Gastroesophageal sphincter (tissue), 3 donors: ENCODE results near the gene NR2C2.

ENCODE experiments used
- EP300 ChIP-seq: sonication (generic); formaldehyde crosslinking; IDR thresholded peaks from one replicate; pipeline ENCODE4 v1.6.1; 2017; ENCODE audit warnings: antibody characterized with exemption, mild to moderate bottlenecking
- POLR2A ChIP-seq, 2 donors: fragments of 450-650 bp; IDR thresholded peaks; one replicate each; pipeline ENCODE4 v1.6.1; 2017; ENCODE audit warnings: antibody characterized with exemption in 2 of 2, mild to moderate bottlenecking in 2 of 2, moderate library complexity in 1 of 2
- TF ChIP-seq, protein P1 (sequence below), 4 experiments: fragments of 200-600 bp in 2 of 4; fragments of 450-650 bp in 2 of 4; sonication (generic) in 1 of 4; IDR thresholded peaks; one replicate each; pipeline ENCODE4 v1.5.1; 2017 to 2019; ENCODE audit warnings: antibody characterized with exemption in 4 of 4, mild to moderate bottlenecking in 2 of 4, moderate library complexity in 2 of 4

DNA sequence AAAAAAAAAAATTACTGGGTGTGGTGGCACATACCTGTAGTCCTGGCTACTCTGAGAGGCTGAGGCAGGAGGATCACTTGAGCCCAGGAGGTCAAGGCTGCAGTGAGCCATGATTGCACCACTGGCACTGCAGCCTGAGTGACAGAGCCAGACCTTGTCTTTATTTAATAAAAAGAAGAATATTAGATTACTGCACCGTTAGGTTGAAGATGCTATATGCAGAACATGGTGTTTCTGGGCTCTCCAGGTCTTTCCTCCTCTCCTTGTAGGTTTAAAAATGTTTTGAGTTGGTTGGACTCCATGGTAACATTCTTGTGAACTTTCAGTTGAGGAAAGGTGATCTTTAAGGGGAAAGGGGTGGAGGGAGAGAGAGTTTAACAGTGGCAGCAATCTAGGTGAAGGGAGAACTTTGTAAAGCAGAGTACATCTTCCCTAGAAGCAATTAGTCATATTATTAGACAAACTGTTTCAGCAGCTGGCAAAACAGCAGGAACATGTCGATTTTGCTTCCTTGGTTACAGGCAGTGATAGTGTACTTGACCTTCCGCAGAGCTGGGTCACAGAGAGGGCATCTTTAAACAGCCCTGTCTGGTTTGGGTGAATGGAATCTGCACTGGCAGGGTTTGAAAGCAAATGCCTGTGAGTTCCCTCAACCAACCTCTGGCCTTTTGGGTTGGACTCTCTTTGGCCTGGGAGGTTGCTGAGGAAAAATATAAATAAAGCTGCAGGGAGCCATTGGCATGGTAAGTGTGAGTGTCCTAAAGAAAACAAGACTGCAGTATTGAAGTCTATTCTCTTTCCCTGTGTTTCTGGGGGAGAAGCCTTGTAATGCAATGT, 42.8 kb downstream of the NR2C2 start:
- TF ChIP-seq EP300, result no peak
- TF ChIP-seq, protein P1, sequence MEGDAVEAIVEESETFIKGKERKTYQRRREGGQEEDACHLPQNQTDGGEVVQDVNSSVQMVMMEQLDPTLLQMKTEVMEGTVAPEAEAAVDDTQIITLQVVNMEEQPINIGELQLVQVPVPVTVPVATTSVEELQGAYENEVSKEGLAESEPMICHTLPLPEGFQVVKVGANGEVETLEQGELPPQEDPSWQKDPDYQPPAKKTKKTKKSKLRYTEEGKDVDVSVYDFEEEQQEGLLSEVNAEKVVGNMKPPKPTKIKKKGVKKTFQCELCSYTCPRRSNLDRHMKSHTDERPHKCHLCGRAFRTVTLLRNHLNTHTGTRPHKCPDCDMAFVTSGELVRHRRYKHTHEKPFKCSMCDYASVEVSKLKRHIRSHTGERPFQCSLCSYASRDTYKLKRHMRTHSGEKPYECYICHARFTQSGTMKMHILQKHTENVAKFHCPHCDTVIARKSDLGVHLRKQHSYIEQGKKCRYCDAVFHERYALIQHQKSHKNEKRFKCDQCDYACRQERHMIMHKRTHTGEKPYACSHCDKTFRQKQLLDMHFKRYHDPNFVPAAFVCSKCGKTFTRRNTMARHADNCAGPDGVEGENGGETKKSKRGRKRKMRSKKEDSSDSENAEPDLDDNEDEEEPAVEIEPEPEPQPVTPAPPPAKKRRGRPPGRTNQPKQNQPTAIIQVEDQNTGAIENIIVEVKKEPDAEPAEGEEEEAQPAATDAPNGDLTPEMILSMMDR (IDR thresholded peaks at IDR 0.05), result no peak
- TF ChIP-seq POLR2A (IDR thresholded peaks at IDR 0.05), result no peak
